ENCODE data around the gene FTO.

DNA sequence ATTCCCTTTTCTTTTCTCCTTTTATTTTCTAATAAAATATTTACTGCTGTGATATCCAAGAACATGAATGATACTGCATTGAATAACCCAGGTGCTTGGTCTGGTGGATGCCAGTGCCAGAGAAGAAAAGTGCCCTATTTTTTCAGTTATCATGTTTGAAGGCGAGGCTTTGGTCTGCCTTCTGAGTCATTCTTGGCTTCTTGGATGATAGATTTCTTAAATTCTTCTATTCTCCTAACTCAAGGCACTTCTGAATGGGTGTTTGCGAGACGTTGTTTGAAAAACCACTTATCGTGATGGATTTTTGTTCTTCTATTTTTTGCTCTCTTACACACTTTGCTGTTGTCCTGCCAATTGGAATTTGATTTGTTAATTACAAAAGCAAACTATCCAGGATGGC lies 66.7 kb downstream of the FTO start:
- TF ChIP-seq, protein P1, sequence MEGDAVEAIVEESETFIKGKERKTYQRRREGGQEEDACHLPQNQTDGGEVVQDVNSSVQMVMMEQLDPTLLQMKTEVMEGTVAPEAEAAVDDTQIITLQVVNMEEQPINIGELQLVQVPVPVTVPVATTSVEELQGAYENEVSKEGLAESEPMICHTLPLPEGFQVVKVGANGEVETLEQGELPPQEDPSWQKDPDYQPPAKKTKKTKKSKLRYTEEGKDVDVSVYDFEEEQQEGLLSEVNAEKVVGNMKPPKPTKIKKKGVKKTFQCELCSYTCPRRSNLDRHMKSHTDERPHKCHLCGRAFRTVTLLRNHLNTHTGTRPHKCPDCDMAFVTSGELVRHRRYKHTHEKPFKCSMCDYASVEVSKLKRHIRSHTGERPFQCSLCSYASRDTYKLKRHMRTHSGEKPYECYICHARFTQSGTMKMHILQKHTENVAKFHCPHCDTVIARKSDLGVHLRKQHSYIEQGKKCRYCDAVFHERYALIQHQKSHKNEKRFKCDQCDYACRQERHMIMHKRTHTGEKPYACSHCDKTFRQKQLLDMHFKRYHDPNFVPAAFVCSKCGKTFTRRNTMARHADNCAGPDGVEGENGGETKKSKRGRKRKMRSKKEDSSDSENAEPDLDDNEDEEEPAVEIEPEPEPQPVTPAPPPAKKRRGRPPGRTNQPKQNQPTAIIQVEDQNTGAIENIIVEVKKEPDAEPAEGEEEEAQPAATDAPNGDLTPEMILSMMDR (conservative IDR thresholded peaks at IDR 0.05 in 1 of 2, IDR thresholded peaks at IDR 0.05 in 1 of 2; ENCODE audit: extremely low read depth in 1 of 2, insufficient read depth in 1 of 2, low read depth in 1 of 2, low read length in 2 of 2), result no peak
- no peak for TF ChIP-seq EZH2 (IDR thresholded peaks at IDR 0.05; ENCODE audit: borderline replicate concordance, low read length)

Data from mammary epithelial cell (primary cell).